Thymus (tissue), 11 donors: ENCODE measurements around the gene ATG16L1. TPM values are rescaled to one million over a fixed set of nuclear protein-coding genes. Genes with fewer than 3 reads are reported as not detected.

Experiments
- DNase-seq, 9 donors: peaks; one replicate each; pipeline ENCODE4 v3.0.0-alpha.2; 2013; ENCODE audit warnings: low spot score in 9 of 9, low read depth in 6 of 9, missing footprints in 1 of 9
- H3K27ac ChIP-seq, 2 donors: one replicate each; pipeline ENCODE4 v1.5.1; 2013; ENCODE audit warnings: control low read depth in 1 of 2, low read depth in 1 of 2, low read length in 1 of 2, mild to moderate bottlenecking in 1 of 2, moderate library complexity in 1 of 2
- H3K27me3 ChIP-seq, 2 donors: one replicate each; pipeline ENCODE4 v1.5.1; 2013; ENCODE audit warnings: low read length in 1 of 2; ENCODE audit not compliant: control insufficient read depth in 2 of 2, insufficient read depth in 1 of 2
- H3K36me3 ChIP-seq, 2 donors: one replicate each; pipeline ENCODE4 v1.5.1; 2013; ENCODE audit warnings: low read length in 1 of 2, mild to moderate bottlenecking in 1 of 2, moderate library complexity in 1 of 2; ENCODE audit not compliant: control insufficient read depth in 2 of 2, insufficient read depth in 2 of 2
- H3K4me1 ChIP-seq, 2 donors: one replicate each; pipeline ENCODE4 v1.5.1; 2013; ENCODE audit warnings: low read length in 2 of 2; ENCODE audit not compliant: control insufficient read depth in 2 of 2, insufficient read depth in 2 of 2
- H3K4me3 ChIP-seq, 2 donors: one replicate each; pipeline ENCODE4 v1.5.1; 2013; ENCODE audit warnings: low read length in 2 of 2, control low read depth in 1 of 2, mild to moderate bottlenecking in 1 of 2
- H3K9me3 ChIP-seq, 2 donors: one replicate each; pipeline ENCODE4 v1.5.1; 2013; ENCODE audit warnings: low read length in 1 of 2, mild to moderate bottlenecking in 1 of 2; ENCODE audit not compliant: control insufficient read depth in 2 of 2, insufficient read depth in 1 of 2
- WGBS: extraction: QIAGEN DNeasy Blood & Tissue Kit; methylation state at CpG from one replicate; pipeline ENCODE4 v1.1.7; 2013; 5-methylcytosine and 5-hydroxymethylcytosine counted together
- polyA plus RNA-seq: library from polyadenylated mRNA; stranded (reverse); fragments of 200-250 nt; gene quantifications from one replicate; pipeline ENCODE4 v1.2.3, GENCODE V29; 2013
- total RNA-seq: library from RNA; stranded (reverse); fragments of 120-200 nt; gene quantifications from one replicate; pipeline ENCODE4 v1.2.4, GENCODE V29; 2013
- donor health status: healthy.

ATG16L1 gene
- total and polyA plus RNA-seq, 2 donors, result 23.4 to 27.6 TPM

- DNase-seq, result no peak
- Histone ChIP-seq H3K4me3 (no peak overlapping the region), H3K36me3 (no peaks in the 10 kb centered on the region), H3K27me3 (peaks cover 0 to 2% of the 10 kb centered on the region in 2 donors), H3K9me3 (no peaks in the 10 kb centered on the region), H3K27ac (no peak overlapping the region), H3K4me1 (no peaks in the 10 kb centered on the region)
- 98% methylated on average over 8 of the region's 8 CpGs for WGBS
Measured at GRCh38 chr2:233323851-233324250, 72.4 kb downstream of the ATG16L1 start.

GRCh38 chr2:233325256-233325655 is 73.8 kb downstream of the ATG16L1 start:
- Histone ChIP-seq H3K4me1 (no peaks in the 10 kb centered on the region), H3K4me3 (no peak overlapping the region), H3K36me3 (no peaks in the 10 kb centered on the region), H3K27ac (no peak overlapping the region), H3K27me3 (peaks cover 0 to 2% of the 10 kb centered on the region in 2 donors), H3K9me3 (no peaks in the 10 kb centered on the region)
- no peak for DNase-seq
- WGBS, result 74% methylated on average over 4 of the region's 4 CpGs

- 84% methylated on average over 10 of the region's 10 CpGs for WGBS
- H3K4me1 ChIP-seq, result no peaks in the 10 kb centered on the region
- H3K9me3 ChIP-seq, result no peaks in the 10 kb centered on the region
- DNase-seq, result no peak
- no peak overlapping the region for H3K27ac ChIP-seq
- no peak overlapping the region for H3K4me3 ChIP-seq
- H3K36me3 ChIP-seq, result no peaks in the 10 kb centered on the region
- no peaks in the 10 kb centered on the region for H3K27me3 ChIP-seq
Measured at GRCh38 chr2:233325814-233326213, 74.3 kb downstream of the ATG16L1 start.

- no peak for DNase-seq
- Histone ChIP-seq H3K9me3 (peaks cover 0 to 5% of the 10 kb centered on the region in 2 donors), H3K4me3 (no peak overlapping the region), H3K27ac (no peak overlapping the region), H3K36me3 (no peaks in the 10 kb centered on the region), H3K4me1 (peaks cover 4 to 6% of the 10 kb centered on the region in 2 donors), H3K27me3 (no peaks in the 10 kb centered on the region)
- 98% methylated on average over 8 of the region's 8 CpGs for WGBS
Measured at GRCh38 chr2:233326500-233326899, 75.0 kb downstream of the ATG16L1 start.

GRCh38 chr2:233328922-233329321 is 77.4 kb downstream of the ATG16L1 start:
- no peak for DNase-seq
- Histone ChIP-seq H3K36me3 (no peaks in the 10 kb centered on the region), H3K27ac (no peak overlapping the region), H3K4me3 (no peak overlapping the region), H3K4me1 (peaks cover 4 to 21% of the 10 kb centered on the region in 2 donors), H3K27me3 (no peaks in the 10 kb centered on the region), H3K9me3 (peaks cover 0 to 5% of the 10 kb centered on the region in 2 donors)
- WGBS, result 95% methylated on average over 4 of the region's 4 CpGs

- Histone ChIP-seq H3K27me3 (no peaks in the 10 kb centered on the region), H3K9me3 (peaks cover 0 to 5% of the 10 kb centered on the region in 2 donors), H3K36me3 (no peaks in the 10 kb centered on the region), H3K27ac (no peak overlapping the region), H3K4me1 (peaks cover 4 to 21% of the 10 kb centered on the region in 2 donors), H3K4me3 (no peak overlapping the region)
- DNase-seq, result no peak
- 96% methylated on average over 7 of the region's 7 CpGs for WGBS
Measured at GRCh38 chr2:233329489-233330135, 78.1 kb downstream of the ATG16L1 start.

- Histone ChIP-seq H3K4me3 (peak overlapping the region in 1 of 2 donors; percentile 29), H3K27ac (peak overlapping the region; percentile 89 to 98), H3K36me3 (no peaks in the 10 kb centered on the region), H3K4me1 (peaks cover 4 to 21% of the 10 kb centered on the region in 2 donors), H3K9me3 (peaks cover 0 to 5% of the 10 kb centered on the region in 2 donors), H3K27me3 (no peaks in the 10 kb centered on the region)
- WGBS, result 5% methylated on average over 15 of the region's 15 CpGs
- DNase-seq, result peak; percentile 54 to 93 (median 79)
Measured at GRCh38 chr2:233331536-233331935, 80.1 kb downstream of the ATG16L1 start.

- Histone ChIP-seq H3K9me3 (peaks cover 0 to 5% of the 10 kb centered on the region in 2 donors), H3K4me3 (no peak overlapping the region), H3K27ac (peak overlapping the region; percentile 89 to 98), H3K36me3 (no peaks in the 10 kb centered on the region), H3K27me3 (no peaks in the 10 kb centered on the region), H3K4me1 (peaks cover 4 to 21% of the 10 kb centered on the region in 2 donors)
- 95% methylated on average over 4 of the region's 4 CpGs for WGBS
- DNase-seq, result no peak
Measured at GRCh38 chr2:233332125-233332524, 80.7 kb downstream of the ATG16L1 start.

GRCh38 chr2:233334915-233335314 is 83.4 kb downstream of the ATG16L1 start:
- no peaks in the 10 kb centered on the region for H3K36me3 ChIP-seq
- no peak overlapping the region for H3K27ac ChIP-seq
- peaks cover 4 to 21% of the 10 kb centered on the region in 2 donors for H3K4me1 ChIP-seq
- peaks cover 1 to 5% of the 10 kb centered on the region in 2 donors for H3K9me3 ChIP-seq
- DNase-seq, result no peak
- whole genome bisulfite sequencing, result 97% methylated on average over 11 of the region's 11 CpGs
- H3K27me3 ChIP-seq, result no peaks in the 10 kb centered on the region
- no peak overlapping the region for H3K4me3 ChIP-seq
